CD4-positive, alpha-beta T cell treated with Interleukin-4 for 4 hours (primary cell): Measurements from ENCODE around the gene SLC25A14.

ENCODE experiments used
- DNase-seq: peaks from one replicate; pipeline ENCODE4 v3.0.0-alpha.2; 2020

The SLC25A14 gene

DNA sequence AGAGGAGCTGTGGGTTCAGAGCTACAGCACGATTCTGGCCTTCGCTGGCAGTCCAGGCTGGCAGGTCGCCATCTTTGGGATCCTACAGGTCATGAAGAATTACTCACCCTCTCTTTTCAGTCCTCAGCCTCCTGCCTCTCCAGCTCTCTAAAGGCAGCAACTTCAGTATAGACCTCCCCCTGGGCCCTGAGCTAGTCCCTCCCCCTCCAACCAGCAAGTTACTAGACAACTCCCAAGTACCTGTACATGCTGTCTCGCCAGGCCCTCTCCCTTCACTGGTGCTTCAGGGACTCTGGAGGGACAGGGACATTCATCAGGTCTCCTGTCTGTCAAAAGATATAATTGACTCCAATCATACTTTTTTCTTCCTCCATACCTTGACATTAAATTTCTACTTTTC is 45.8 kb downstream of the SLC25A14 start, which contains the start of gene GPR119:
Gene GPR119 (minus strand): TSS at position 155 of the 400 bp plus-strand sequence. CDS start 227 bp downstream, outside the sequence.
- no peak for DNase-seq

DNA sequence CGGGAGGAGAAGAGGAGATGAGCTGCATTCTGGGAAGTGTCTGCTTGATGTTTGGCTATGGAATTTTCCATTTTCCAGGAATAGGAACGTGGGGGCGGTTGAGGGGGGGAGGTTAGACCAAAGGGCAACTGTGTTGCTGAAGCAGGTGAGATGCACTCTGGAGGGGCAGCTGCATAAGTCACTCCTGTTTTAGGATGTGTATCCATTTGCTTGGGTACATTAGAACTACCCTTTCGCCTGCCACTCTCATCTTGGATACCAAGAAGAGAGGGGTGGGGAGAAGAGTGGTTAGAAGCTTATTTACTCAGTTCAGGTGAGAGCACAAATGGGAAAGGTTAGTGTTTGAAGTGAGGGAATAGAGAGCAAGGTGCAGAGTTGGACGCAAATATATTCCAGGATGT is 46.7 kb downstream of the SLC25A14 start:
- no peak for DNase-seq

DNA sequence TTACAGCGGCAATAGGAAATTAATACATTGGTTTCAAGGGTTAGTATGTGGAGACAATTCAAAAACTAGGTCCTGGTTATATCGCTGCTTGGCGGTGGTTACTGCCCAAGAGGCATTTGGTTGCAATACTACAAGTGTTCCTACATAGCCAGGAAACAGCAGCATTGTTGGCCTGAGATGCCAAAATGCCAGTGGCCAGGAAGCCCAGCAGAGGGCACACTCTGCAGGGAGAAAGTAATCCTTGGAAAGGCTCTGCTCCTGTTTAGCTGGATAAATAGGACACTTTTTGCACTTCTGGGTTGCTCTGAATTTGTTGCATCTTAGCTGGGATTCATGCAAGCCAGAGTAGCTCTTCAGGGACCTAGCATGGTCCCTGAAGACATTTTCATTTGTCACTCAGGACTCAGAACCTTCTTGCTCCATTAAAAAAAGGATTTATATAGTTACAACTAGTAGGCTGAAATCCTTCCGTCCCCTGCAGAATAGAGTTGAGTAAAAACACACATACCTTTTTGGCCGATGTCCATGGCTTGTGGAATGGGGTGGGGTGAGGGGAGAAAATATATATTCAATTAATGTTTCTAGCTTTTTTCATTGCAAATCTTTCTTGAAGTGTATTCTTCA is 53.8 kb downstream of the SLC25A14 start:
- no peak for DNase-seq

DNA sequence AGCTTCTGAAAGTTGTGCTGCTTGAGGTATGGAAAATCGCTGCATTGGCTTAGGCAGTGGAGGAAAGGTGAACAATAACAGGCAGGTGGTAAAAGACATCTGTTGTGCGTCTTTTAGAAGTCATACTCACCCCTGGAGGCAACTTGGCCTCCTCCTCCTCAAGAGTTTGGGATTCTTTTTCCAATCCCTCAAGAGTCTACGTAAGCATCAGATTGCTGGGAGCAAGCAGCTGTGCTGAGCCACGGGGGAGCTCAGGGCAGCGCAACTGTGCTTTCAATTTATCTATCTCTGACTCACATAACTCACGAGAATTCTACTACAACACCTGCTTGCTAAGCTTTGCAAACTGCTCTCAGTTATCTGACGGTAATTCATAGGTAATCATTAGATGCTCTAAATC is 55.6 kb downstream of the SLC25A14 start:
- DNase-seq: no peak

DNA sequence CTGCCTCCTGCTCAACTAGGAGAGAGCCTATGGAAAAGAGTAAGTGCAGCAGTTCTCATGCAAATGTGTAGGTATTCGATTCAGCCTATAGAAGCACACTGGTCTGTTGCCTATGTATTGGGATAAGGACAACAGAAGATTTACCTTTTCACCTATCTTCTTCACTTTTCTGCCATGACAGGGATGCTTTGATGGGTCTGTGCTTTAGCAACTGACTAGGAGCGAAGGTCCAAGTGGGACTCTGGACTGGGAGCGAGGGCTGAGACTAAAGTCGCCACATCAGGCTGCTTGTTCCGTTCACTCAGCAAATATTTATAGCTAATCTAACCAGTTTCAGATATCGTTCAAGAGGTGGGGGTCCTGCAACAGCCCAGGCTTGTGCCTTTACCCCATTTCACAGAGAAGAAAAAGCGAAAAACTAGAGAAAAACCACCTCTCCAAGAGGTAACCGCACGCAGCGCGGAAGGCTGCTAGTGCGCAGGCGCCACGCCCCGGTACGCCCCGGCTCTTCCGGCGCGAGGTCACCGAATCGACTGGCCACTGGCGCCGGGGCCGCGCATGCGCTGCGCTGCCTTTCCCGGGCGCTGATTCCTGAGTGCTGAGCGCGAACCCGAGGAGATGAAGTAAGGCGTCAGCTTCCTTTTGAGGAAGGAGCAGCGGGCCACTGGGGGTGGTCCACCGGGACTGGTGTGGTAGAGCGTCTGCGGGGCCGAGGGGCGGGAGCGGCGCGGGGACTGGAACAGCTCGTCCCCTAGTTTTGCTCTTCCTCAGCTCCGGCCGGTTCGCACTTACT is 61.9 kb downstream of the SLC25A14 start, which contains the start of gene RBMX2:
Gene RBMX2 (plus strand): TSS at position 573 of the 793 bp plus-strand sequence. CDS start 46 bp downstream, at position 619.
- DNase-seq: peak; percentile 63

DNA sequence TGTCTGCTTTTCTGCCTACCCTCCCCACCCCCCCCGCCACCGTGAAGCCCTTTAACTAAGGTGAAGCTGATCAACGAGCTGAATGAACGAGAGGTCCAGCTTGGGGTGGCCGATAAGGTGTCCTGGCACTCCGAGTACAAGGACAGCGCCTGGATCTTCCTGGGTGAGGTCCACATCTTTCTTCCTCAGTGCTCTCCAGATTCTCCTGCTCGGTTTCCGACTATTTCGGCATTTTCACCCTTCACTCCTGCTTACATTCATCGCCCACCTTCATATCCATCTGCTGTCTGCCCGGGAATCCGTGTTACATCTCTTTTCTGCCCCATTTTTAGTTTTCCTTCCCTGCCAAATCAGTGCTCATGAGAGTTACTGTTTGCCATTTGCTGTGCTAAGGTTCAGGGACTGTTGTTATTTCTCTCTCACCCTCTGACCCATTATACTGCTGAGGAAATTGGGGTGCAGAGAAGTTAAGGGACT is 62.5 kb downstream of the SLC25A14 start:
- no peak for DNase-seq

DNA sequence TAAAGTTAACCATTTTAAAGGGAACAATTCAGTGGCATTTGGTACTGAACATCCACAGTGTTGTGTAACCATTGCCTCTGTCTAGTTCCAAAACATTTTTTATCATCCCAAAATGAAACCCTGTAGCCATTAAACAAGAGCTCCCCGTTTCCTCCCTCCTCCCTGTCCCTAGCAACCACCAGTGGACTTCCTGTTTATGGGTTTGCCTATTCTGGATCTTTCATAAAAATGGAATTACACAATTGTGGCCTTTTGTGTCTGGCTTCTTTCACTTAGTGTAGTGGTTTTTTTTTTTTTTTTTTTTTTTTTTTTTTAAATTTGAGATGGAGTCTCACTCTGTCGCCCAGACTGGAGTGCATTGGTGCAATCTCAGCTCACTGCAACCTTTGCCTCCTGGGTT is 73.7 kb downstream of the SLC25A14 start:
- DNase-seq: no peak

DNA sequence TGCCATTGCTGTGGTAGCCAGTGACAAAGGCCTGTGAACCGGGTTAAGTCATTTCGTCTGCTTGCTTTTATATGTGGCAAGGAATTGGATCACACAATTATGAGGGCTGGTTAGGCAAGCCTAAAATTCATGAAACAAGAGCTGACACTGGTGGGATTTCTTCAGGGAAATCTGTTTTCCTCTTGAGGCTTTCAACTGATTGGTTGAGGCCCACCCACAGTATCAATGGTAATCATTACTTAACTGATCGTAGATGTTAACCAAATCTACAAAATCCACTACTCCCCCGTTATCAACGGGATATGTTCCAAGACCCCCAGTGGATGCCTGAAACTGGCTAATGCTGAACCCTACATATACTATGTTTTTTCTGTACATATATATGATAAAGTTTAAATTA is 75.1 kb downstream of the SLC25A14 start:
- DNase-seq: no peak

DNA sequence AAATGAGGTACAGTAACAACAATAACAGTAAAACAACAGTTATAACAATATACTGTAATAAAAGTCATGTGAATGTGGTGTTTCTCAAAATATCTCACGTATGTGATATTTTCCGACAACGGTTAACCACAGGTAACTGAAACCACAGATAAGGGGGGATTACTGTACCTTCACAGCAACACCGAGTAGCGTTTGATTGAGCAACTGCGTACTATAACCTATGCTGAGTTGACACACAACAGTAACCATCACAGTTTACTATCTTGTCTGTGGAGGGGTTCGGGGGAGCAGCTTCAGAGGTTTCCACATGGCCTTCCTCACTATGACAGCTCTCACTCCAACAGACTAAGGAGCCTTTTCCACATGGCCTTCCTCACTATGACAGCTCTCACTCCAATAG is 75.5 kb downstream of the SLC25A14 start:
- peak; percentile 0 for DNase-seq

DNA sequence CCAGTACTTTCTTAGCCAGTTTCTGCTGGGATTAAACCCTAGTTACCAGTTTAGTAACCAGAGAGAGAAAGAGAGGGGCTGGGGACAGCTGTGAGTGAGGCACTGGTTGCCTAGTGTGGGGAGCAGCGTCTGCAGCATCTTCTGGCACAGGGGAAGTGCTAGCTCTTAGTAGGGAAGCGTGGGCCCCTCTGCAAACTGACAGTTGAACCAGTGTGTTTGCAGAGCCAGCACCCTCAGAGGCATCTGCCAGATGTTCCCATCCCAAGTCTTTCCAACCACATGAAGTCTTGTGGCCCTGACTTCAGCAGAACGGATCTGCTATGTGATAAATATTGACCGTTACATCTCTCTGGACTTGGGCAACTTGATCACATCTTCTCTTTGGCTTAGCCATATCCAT is 77.1 kb downstream of the SLC25A14 start:
- DNase-seq: no peak

DNA sequence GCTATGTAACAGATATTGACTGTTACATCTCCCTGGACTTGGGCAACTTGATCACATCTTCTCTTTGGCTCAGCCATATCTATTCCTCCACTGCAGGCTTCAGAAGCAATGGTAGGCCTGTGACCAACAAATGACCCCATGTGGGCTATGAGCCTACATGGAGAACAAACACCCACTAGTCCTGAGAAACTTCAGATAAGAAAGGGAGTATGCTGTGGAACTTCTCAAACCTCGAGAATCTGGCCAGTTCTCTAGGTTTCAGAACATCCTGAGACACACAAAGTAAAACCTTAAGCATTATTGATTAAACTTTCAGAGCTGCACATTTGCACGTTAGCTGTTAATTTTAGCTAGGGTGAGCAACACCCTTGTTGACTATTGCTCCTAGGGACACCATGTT is 78.3 kb downstream of the SLC25A14 start:
- DNase-seq: no peak

DNA sequence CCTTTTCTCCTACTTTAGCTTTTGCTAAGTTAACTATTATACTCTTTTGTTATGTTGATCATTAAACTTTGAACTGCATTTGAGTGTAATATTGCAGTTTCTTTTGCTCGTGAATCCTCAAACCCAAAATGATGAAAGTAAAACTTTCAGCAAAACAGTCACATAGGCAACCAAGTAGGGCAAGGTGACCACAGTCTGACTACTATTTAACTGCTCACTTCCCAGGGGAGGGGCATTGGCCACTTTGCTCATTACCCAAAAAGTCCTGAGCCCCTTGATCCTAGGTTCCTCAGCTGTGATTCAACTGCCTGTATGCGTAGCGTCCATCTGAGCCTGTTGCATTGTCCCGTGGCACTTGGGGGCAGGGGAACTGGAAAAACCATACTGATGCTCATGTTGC is 79.0 kb downstream of the SLC25A14 start:
- no peak for DNase-seq

DNA sequence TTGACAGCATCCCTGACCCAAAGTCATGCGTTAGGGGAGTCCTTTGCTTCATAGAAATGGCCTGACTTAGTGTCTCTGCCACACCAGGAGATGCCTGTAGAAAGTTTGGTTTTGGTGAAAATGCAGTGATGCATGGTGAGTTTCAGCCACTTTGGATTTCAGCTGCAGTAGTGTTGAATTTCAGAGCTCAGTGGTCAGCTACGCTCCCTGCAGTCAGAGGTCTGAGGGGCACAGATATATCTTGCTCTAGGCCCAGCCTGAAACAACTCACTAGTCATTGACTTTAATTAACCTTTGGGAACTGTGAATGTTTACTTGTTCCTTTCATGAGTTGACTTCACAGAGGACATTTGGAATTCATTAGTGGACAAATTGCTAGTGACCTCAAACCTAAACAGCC is 79.5 kb downstream of the SLC25A14 start:
- DNase-seq: no peak
